HEK293 (cell line): ENCODE data around the gene TJP3.

Experiments used
- CTCF ChIP-seq: fragments of 450-650 bp; formaldehyde crosslinking; IDR thresholded peaks from 2 replicates; pipeline ENCODE4 v1.5.1; 2016; ENCODE audit warnings: missing biosample characterization, missing genetic modification characterization
- PRDM1 ChIP-seq: fragments of 450-650 bp; formaldehyde crosslinking; IDR thresholded peaks from 2 replicates; pipeline ENCODE4; 2016; ENCODE audit warnings: missing biosample characterization, missing genetic modification characterization
- ZNF121 ChIP-seq: fragments of 450-650 bp; formaldehyde crosslinking; IDR thresholded peaks from 2 replicates; pipeline ENCODE4 v1.5.1; 2016; ENCODE audit warnings: missing biosample characterization, missing genetic modification characterization
- ZNF169 ChIP-seq: fragments of 450-650 bp; formaldehyde crosslinking; IDR thresholded peaks from 2 replicates; pipeline ENCODE4 v1.5.1; 2016; ENCODE audit warnings: missing biosample characterization, missing genetic modification characterization
- ZNF184 ChIP-seq: fragments of 450-650 bp; IDR thresholded peaks from 2 replicates; pipeline ENCODE4 v1.5.1; 2018; ENCODE audit warnings: missing biosample characterization, mild to moderate bottlenecking, missing genetic modification characterization
- ZNF274 ChIP-seq, 2 experiments: fragments of 200-500 bp in 1 of 2; fragments of 450-650 bp in 1 of 2; sonication (Bioruptor generic) in 1 of 2; formaldehyde crosslinking in 1 of 2; IDR thresholded peaks; 2 replicates each; pipeline versions ENCODE4 v1.5.1 to v1.6.1; 2014 to 2016; ENCODE audit warnings: borderline replicate concordance in 1 of 2, inconsistent platforms in 1 of 2, low read length in 1 of 2, missing biosample characterization in 1 of 2, missing genetic modification characterization in 1 of 2
- TF ChIP-seq, protein P1 (sequence below): fragments of 450-650 bp; formaldehyde crosslinking; IDR thresholded peaks from 2 replicates; pipeline ENCODE4 v1.5.1; 2016; ENCODE audit warnings: missing biosample characterization, missing genetic modification characterization

DNA sequence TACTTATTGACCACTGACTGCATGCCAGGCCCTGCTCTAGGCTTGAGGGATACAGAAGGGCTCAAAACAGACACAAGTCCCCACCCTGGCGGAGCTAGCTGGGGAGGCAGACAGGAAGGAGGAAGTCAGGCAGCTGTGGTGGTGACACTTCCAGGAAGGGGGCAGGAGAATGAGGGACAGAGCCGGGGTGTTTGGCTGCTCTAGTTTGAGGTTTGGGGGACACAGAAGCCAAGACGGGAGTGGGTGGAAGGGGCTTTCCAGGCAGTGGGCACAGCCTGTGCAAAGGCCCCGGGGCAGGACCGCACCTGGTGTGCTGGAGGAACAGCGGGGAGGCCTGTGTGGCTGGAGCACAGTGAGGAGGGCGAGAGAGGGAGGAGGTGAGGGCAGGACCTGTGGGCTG is 58.3 kb downstream of the TJP3 start:
- TF ChIP-seq CTCF (tag by site-specific recombination) (no peak), ZNF169 (tag by site-specific recombination) (no peak), ZNF184 (no peak), PRDM1 (tag by site-specific recombination) (no peak), ZNF274 (IDR thresholded peaks at IDR 0.05; ENCODE audit: low read length) (no peak), ZNF274 (tag by site-specific recombination; IDR thresholded peaks at IDR 0.05; ENCODE audit: borderline replicate concordance) (no peak), ZNF121 (no peak)
- TF ChIP-seq, protein P1, sequence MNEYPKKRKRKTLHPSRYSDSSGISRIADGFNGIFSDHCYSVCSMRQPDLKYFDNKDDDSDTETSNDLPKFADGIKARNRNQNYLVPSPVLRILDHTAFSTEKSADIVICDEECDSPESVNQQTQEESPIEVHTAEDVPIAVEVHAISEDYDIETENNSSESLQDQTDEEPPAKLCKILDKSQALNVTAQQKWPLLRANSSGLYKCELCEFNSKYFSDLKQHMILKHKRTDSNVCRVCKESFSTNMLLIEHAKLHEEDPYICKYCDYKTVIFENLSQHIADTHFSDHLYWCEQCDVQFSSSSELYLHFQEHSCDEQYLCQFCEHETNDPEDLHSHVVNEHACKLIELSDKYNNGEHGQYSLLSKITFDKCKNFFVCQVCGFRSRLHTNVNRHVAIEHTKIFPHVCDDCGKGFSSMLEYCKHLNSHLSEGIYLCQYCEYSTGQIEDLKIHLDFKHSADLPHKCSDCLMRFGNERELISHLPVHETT (tag by site-specific recombination): no peak
